Measurements from ENCODE around the gene CIB2.
A peak's percentile ranks its signal among the peaks of the same experiment; 100 is the strongest.

Gene CIB2

GRCh38 chr15:78149068-78149804, 18.0 kb upstream of the CIB2 start, which contains the start of gene IDH3A:
Gene IDH3A (plus strand): TSS chr15:78149362. CDS start chr15:78149404, 42 bp downstream.
- DNase-seq, result peak; percentile 88 to 93

GRCh38 chr15:78148392-78149067, 17.3 kb upstream of the CIB2 start:
- no peak for DNase-seq

- no peak for DNase-seq
These were observed 16.3 kb upstream of the CIB2 start for GRCh38 chr15:78147566-78147965.

GRCh38 chr15:78146425-78147154, 15.3 kb upstream of the CIB2 start:
- no peak for DNase-seq

- no peak for DNase-seq
These were observed 11.1 kb upstream of the CIB2 start for GRCh38 chr15:78142332-78142731.

DNA sequence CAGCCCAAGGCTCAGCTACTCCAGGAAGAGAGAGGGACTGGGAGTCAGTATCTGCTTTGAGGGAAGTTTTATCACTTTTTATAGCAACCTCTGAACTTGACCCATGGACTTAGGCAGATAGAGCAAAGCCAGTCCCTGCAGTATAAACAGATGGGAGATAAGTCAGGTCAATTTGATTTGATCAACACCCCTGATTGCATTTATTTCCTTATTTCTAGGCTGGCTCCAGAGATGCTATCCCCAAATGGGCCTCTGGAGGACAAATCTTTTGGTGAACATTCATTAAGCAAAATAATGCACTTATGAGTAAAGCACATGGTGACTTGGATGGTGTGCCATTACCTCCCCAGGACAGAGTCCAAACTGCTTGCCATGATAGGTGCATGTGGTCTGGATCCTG, 9.0 kb upstream of the CIB2 start:
- no peak for DNase-seq

- no peak for DNase-seq
These were observed 8.3 kb upstream of the CIB2 start for GRCh38 chr15:78139578-78139977.

- no peak for DNase-seq
These were observed 2.6 kb upstream of the CIB2 start for GRCh38 chr15:78133801-78134200.

GRCh38 chr15:78130466-78131294, 565 bp downstream of the CIB2 start:
- DNase-seq, result no peak

DNA sequence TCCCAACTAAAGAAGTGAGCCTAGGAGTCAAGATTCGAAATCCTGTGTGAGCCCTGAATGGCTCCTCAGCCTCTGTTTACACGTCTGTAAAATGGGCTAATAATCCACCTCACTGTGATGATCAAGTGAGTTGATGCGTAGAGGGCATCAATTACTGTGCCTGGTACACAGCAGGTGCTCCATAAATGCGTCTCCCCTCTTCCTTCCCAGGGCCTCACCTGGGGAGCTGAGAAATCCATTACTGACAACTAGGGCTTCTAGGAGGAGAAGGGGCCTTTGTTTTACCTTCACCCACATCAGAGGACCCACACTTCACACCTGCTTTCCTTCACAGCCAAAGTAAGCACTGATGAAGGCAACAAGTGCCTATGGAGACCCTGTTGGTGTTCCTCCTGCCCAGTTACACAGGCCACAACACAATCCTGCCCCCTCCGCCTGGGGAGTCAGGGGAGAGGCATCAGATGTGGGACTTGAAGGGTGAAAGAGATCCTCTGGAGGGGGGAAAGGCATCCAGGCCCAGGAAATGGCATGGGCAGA, 1.4 kb downstream of the CIB2 start:
- DNase-seq, result no peak

GRCh38 chr15:78129077-78129750, 2.0 kb downstream of the CIB2 start:
- DNase-seq, result no peak

- no peak for DNase-seq
These were observed 3.4 kb downstream of the CIB2 start for GRCh38 chr15:78127882-78128281.

DNA sequence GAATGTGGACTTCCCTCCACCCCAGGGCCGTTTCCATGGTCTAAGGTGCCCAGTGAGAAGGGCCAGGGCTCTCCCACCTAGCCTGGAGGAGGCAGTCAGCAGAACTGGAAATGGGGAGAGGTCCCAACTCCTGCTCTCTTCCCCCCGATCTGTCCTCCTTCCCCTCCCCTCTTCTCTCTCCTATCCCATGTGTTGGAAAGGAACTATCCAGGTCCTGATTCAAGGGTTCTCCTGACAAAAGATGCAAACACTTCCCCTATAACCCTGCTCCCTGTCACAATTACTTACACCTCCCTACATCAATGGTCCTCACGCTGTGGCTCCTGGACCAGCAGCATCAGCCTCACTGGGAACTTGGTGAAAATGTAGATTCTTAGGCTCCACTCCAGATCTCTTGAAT, 6.0 kb downstream of the CIB2 start:
- DNase-seq, result no peak

GRCh38 chr15:78120523-78120922, 10.7 kb downstream of the CIB2 start:
- no peak for DNase-seq

GRCh38 chr15:78112551-78112950, 18.7 kb downstream of the CIB2 start:
- DNase-seq, result no peak

- DNase-seq, result no peak
These were observed 19.5 kb downstream of the CIB2 start for GRCh38 chr15:78111788-78112187.

DNA sequence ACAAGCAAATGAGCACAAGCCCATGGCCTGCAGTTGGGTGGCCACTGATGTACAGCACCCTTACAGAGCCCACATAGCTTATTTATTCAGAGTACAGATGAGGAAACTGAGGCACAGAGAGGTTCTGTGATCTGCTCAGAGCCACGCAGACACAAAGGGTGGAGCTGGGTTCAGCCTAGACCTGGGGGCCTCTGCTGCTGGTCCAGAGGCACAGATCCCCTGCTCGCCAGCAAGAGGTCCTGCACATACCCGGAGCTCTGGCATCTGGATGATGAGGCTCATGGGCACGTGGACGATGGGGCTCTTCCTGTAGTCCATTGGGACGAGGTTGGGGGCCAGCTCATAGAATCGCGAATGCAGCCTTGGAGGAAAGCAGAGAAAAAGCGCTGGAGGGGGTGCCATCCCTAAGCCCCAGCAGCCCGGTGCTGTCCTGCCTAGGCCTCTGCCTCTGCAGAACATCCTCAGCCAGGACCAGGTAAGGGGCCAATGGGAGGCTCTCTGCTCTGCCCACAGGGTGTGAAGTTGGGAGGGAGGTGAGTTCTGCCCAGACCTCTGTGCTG, 20.2 kb downstream of the CIB2 start:
- no peak for DNase-seq

DNA sequence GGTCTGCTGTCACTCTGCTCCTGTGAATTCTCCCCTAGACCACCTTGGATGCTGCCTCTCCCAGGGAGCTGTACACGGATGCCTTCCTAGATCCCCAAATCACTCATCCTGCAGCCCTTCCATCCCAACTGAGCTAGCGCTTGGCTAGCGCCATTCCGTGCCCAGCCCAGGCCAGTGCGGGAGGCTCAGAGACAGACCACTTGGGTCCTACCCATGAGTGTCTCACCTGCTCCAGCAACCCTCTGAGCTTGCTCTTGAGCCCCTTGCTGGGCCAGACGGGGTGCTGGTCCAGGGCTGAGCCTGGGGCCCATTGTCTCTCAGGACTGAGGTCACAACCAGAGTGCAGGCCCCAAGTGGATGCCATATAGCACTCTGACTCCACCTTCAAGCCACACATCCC, 21.1 kb downstream of the CIB2 start:
- no peak for DNase-seq

DNA sequence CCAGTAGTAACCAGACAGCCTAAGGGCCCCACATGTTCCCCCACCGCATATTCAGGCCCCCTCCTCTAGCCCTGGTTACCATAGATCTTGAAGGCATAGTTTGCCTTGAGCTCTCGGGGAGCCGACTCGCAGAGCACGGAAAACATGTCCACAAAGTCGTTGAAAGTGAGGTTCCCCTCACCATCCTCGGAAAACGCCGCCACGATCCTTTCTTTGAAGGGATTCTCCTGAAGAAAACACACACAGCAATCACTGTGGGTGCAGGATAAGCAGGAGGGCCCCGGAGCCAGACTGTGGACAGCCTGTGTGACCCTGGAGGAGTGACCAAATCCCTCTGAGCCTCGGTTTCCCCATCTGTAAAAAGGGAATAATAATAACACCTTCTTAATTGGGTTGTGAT, 22.1 kb downstream of the CIB2 start:
- no peak for DNase-seq

DNA sequence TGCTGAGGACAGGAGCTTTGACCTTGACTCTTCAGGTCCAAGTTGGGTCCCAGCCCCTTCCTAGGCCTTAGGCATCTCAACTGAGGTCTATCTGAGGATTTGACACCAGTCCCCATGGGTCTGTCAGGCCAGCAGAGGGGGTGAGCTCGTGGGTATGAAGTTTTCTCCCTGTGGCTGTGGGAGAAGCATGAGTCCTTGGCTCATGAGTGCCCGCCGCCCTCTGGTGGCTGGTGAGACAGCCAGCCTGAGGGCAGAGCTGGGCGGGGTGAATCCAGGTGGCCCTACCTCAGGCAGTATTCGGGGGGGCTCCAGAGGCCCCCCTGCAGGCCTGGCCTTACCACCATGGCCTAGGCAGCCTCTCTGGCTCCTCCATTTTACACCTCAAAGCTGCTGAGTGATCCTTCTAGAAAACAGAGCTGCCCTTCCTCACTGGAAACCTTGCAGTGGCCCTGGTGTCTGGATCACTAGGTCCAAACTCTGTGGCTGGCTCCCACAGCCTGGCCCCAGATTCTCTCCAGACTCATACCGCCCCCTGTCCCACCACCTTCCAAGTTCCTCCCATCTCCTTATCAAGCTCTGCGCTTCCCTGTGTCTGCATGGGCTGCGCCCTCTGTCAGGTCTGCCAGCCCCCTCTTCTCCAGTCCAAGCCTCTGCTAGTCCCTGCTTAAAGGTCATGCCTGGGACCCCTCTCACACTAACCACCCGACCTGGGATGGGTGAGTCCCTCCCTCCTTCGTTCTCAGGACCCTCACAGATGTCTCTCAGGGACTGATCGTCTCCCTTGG, 22.8 kb downstream of the CIB2 start:
- no peak for DNase-seq

GRCh38 chr15:78107471-78107870, 23.8 kb downstream of the CIB2 start:
- no peak for DNase-seq
